Activated CD8-positive, alpha-beta memory T cell treated with anti-CD3 and anti-CD28 coated beads, Interleukin-2, amount 50 U/mL, for 1 hour (primary cell): Measurements from ENCODE around the gene BIN2.
"Not testable (repeated sequence)": the region's sequence is repeated elsewhere in the genome, so short reads cannot be mapped to it uniquely, and the experiment has no call there.

Experiments used
- DNase-seq: peaks from one replicate; pipeline ENCODE4 v3.0.0-alpha.2; 2020; ENCODE audit errors: extremely low read depth

The BIN2 gene

GRCh38 chr12:51311389-51311788, 12.6 kb downstream of the BIN2 start:
- DNase-seq: no peak

GRCh38 chr12:51307655-51308593, 16.1 kb downstream of the BIN2 start:
- DNase-seq: no peak

GRCh38 chr12:51306507-51306906, 17.5 kb downstream of the BIN2 start:
- no peak for DNase-seq

GRCh38 chr12:51300768-51301167, 23.2 kb downstream of the BIN2 start:
- not testable (repeated sequence) for DNase-seq

GRCh38 chr12:51295651-51296050, 28.3 kb downstream of the BIN2 start:
- DNase-seq: no peak

DNA sequence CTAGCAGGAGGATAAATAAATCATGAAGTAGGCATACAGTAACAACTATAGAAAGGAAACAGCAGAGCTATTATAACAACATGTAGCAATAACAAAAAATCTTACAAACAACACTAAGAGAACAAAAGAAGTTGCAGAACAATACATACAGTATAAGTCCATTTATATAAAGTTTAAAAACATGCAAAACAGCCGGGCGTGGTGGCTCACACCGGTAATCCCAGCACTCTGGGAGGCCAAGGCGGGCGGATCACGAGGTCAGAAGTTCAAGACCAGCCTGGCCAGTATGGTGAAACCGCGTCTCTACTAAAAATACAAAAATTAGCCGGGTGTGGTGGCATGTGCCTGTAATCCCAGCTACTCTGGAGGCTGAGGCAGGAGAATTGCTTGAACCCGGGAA, 29.9 kb downstream of the BIN2 start:
- DNase-seq: not testable (repeated sequence)

GRCh38 chr12:51293696-51294095, 30.3 kb downstream of the BIN2 start:
- no peak for DNase-seq

DNA sequence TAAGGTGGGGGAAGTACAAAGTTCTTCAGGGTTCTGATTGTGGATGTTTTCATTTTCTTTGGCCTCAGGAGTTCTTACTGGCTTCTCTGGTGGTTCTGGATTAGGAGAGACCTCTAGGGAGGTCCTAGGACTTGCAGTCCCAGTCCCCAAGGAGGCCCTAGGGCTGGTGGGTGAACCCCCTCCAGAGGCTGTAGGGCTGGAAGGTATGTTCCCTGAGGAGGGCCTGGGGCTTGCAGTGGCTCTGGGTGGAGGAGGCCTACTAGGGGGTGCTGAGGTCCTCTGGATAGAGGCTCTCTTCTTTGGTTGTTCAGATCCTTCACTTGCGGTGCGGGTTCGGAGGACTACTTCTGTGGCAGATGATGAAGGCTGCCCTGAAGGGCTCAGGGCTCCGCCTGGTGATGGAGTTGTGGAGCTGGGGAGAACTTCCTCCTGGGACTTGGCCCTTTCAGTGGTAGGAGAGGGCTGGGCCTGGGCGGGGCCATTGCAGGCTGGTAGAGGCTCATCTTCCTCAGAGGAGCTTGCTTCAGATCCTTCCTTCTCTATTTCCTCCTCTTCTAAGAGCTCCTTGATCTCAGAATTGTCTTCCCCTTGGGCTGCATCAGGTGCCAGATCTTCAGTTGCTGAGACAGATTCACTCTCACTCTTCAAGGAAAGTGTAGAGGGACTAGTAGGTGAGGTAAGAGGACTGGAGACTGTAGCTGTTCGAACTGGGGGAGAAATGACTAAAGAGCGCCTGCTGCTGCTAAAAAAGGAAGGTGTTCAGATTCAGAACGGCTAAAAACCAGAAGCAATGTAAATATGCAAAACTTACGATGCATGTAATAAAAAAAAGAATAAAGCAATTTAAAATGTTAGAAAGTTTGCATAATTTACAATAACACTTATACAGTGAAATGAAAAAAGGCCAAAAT, 32.1 kb downstream of the BIN2 start:
- not testable (repeated sequence) for DNase-seq

DNA sequence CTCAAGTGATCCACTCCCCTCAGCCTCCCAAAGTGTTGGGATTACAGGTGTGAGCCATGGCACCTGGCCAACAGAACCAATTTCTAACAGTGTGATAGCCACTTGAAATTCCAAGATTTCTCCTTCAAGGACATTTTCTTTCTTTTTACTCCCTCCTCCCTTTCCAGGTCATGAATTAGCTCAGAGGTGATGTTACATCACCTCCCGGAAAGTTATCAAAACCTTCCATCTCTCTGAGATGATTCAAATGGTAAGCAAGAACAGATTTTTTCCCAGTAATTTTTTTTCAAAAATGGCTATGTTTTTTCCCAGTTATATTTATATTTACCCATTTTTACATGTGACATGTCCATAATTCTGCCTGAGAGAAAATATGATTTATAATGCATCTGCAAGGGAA, 38.1 kb downstream of the BIN2 start:
- no peak for DNase-seq

DNA sequence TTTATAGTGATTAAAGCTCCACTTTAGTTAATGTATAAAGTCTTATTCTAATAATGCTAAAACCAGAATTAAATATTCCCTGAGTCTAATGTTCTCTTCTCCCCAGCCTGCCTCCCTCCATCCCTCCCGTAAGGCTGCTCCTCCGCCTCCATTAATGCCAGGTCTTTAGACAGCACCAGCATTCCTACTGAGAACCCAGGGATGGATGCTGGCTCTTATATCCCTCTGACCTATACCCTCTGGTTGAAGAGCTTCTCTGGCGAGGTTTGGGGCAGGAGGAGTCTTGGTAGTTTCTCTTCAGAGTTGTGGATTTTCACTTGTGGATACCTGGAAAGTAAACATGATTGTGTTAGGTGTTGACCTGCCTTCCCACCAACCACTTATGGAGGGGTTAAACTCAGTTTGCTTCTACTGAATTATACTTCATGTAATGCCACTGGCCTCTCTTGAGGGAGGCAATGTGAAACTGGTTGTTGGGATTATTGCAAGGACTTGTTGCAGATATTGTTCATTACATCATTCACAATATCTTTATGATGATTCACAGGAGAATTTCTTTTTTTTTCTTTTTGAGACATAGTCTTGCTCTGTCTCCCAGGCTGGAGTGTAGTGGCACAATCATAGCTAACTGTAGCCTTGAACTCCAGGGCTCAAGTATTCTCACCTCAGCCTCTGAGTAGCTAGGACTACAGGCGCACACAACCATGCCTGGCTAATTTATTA, 42.6 kb downstream of the BIN2 start:
- no peak for DNase-seq

DNA sequence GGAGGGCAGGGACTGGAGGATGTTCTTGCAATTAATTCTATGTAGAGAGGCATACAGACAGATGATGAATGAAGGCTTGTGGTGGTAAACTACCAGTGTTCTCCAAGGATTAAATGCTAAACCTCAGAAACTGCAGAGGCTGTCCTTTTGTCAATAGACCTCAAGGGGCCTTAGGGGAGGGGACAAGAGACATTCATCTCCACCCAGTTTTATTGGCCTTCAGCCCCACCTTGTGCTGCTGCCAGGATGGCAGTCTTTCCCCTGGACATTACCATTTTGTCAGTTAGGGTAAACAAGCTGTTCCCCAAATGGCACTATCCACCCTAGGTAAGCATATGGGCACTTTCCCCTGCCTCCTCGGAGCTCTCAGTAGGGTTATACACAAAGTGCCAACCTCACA, 48.9 kb downstream of the BIN2 start:
- DNase-seq: no peak

DNA sequence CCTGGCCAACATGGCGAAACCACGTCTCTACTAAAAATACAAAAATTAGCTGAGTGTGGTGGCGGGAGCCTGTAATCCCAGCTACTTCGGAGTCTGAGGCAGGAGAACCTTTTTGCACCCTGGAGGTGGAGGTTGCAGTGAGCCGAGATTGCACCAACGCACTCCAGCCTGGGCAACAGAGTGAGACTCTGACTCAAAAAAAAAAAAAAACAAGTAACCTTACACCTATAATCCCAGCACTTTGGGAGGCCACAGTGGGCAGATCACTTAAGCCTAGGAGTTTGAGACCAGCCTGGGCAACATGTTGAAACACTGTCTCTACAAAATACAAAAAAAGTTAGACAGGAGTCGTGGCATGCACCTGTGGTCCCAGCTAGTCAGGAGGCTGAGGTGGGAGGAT, 51.2 kb downstream of the BIN2 start:
- DNase-seq: not testable (repeated sequence)

GRCh38 chr12:51270951-51271518, 52.9 kb downstream of the BIN2 start:
- DNase-seq: no peak

GRCh38 chr12:51270067-51270950, 53.7 kb downstream of the BIN2 start, which contains the start of gene SMAGP:
SMAGP (minus strand) TSS chr12:51270415; CDS start chr12:51269278, 1,137 bp downstream.
- no peak for DNase-seq

GRCh38 chr12:51269174-51270066, 54.6 kb downstream of the BIN2 start:
- DNase-seq: no peak

GRCh38 chr12:51265024-51265423, 59.0 kb downstream of the BIN2 start:
- no peak for DNase-seq

- DNase-seq: no peak
These were observed 59.7 kb downstream of the BIN2 start for GRCh38 chr12:51264297-51264696.

DNA sequence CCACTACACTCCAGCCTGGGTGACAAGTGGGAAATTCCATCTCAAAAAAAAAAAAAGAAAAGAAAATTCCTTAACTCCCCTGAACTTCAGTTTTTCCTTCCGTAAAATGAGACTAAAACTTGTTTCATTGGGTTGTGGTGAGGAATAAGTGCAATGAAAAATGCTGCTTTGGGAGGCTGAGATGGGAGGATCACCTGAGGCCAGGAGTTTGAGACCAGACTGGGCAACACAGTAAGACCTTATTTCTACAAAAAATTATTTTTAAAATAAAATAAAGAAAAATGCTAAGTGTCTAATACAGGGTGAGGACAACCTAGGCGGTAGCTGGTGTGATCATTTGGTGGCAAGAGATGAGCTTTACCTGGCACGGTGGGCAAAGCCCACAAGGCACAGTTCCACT, 60.6 kb downstream of the BIN2 start:
- DNase-seq: no peak

DNA sequence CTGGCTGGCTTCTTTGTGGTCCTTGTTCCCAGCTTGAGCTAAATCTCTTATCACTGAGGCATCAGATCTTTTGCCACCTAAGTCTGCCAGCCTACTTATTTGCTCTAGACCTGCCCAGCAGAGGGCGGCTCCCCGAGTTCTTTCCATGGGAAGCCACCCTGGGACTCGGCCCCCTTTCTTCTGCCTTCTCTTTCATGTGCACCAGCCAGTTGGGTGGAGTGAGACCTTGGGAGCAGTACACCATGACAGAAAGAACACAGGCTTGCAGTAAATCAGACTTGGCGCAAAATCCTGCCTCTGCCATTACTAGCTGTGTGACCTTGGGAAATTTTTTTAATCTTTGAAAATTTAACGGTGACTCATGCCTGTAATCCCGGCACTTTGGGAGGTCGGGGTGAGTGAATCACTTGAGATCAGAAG, 61.2 kb downstream of the BIN2 start:
- no peak for DNase-seq
